Gastroesophageal sphincter (tissue), 3 donors: ENCODE results near the gene TICAM1.
"Not testable (repeated sequence)": the region's sequence is repeated elsewhere in the genome, so short reads cannot be mapped to it uniquely, and the experiment has no call there.

Experiments used
- POLR2AphosphoS5 ChIP-seq: sonication (generic); formaldehyde crosslinking; IDR thresholded peaks from one replicate; pipeline ENCODE4 v1.6.1; 2017; ENCODE audit warnings: antibody characterized with exemption
- TF ChIP-seq, protein P1 (sequence below), 4 experiments: fragments of 200-600 bp in 2 of 4; fragments of 450-650 bp in 2 of 4; sonication (generic) in 1 of 4; IDR thresholded peaks; one replicate each; pipeline ENCODE4 v1.5.1; 2017 to 2019; ENCODE audit warnings: antibody characterized with exemption in 4 of 4, mild to moderate bottlenecking in 2 of 4, moderate library complexity in 2 of 4

DNA sequence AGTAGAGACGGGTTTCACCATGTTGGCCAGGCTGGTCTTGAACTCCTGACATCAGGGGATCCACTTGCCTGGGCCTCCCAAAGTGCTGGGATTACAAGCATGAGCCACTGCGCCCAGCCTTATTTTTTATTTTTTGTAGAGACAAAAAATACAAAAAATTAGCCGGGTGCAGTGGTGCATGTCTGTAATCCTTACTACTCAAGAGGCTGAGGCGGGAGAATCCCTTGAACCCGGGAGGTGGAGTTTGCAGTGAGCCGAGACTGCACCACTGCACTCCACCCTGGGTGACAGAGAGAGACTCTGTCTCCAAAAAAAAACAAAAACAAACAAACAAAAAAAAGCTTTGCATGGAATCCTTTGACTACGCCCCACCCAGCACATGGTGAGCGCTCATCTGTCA lies 22.0 kb upstream of the TICAM1 start:
- TF ChIP-seq, protein P1, sequence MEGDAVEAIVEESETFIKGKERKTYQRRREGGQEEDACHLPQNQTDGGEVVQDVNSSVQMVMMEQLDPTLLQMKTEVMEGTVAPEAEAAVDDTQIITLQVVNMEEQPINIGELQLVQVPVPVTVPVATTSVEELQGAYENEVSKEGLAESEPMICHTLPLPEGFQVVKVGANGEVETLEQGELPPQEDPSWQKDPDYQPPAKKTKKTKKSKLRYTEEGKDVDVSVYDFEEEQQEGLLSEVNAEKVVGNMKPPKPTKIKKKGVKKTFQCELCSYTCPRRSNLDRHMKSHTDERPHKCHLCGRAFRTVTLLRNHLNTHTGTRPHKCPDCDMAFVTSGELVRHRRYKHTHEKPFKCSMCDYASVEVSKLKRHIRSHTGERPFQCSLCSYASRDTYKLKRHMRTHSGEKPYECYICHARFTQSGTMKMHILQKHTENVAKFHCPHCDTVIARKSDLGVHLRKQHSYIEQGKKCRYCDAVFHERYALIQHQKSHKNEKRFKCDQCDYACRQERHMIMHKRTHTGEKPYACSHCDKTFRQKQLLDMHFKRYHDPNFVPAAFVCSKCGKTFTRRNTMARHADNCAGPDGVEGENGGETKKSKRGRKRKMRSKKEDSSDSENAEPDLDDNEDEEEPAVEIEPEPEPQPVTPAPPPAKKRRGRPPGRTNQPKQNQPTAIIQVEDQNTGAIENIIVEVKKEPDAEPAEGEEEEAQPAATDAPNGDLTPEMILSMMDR (IDR thresholded peaks at IDR 0.05), result not testable (repeated sequence)
- TF ChIP-seq POLR2AphosphoS5, result not testable (repeated sequence)
